Thymus (tissue), 11 donors: ENCODE results near the gene ARSG. TPM values are rescaled to one million over a fixed set of nuclear protein-coding genes. Genes with fewer than 3 reads are reported as not detected.
"Not testable (repeated sequence)": the region's sequence is repeated elsewhere in the genome, so short reads cannot be mapped to it uniquely, and the experiment has no call there.

ENCODE experiments used
- DNase-seq, 9 donors: peaks; one replicate each; pipeline ENCODE4 v3.0.0-alpha.2; 2013; ENCODE audit warnings: low spot score in 9 of 9, low read depth in 6 of 9, missing footprints in 1 of 9
- H3K27ac ChIP-seq, 2 donors: one replicate each; pipeline ENCODE4 v1.5.1; 2013; ENCODE audit warnings: control low read depth in 1 of 2, low read depth in 1 of 2, low read length in 1 of 2, mild to moderate bottlenecking in 1 of 2, moderate library complexity in 1 of 2
- H3K27me3 ChIP-seq, 2 donors: one replicate each; pipeline ENCODE4 v1.5.1; 2013; ENCODE audit warnings: low read length in 1 of 2; ENCODE audit not compliant: control insufficient read depth in 2 of 2, insufficient read depth in 1 of 2
- H3K36me3 ChIP-seq, 2 donors: one replicate each; pipeline ENCODE4 v1.5.1; 2013; ENCODE audit warnings: low read length in 1 of 2, mild to moderate bottlenecking in 1 of 2, moderate library complexity in 1 of 2; ENCODE audit not compliant: control insufficient read depth in 2 of 2, insufficient read depth in 2 of 2
- H3K4me1 ChIP-seq, 2 donors: one replicate each; pipeline ENCODE4 v1.5.1; 2013; ENCODE audit warnings: low read length in 2 of 2; ENCODE audit not compliant: control insufficient read depth in 2 of 2, insufficient read depth in 2 of 2
- H3K4me3 ChIP-seq, 2 donors: one replicate each; pipeline ENCODE4 v1.5.1; 2013; ENCODE audit warnings: low read length in 2 of 2, control low read depth in 1 of 2, mild to moderate bottlenecking in 1 of 2
- H3K9me3 ChIP-seq, 2 donors: one replicate each; pipeline ENCODE4 v1.5.1; 2013; ENCODE audit warnings: low read length in 1 of 2, mild to moderate bottlenecking in 1 of 2; ENCODE audit not compliant: control insufficient read depth in 2 of 2, insufficient read depth in 1 of 2
- WGBS: extraction: QIAGEN DNeasy Blood & Tissue Kit; methylation state at CpG from one replicate; pipeline ENCODE4 v1.1.7; 2013; 5-methylcytosine and 5-hydroxymethylcytosine counted together
- polyA plus RNA-seq: library from polyadenylated mRNA; stranded (reverse); fragments of 200-250 nt; gene quantifications from one replicate; pipeline ENCODE4 v1.2.3, GENCODE V29; 2013
- total RNA-seq: library from RNA; stranded (reverse); fragments of 120-200 nt; gene quantifications from one replicate; pipeline ENCODE4 v1.2.4, GENCODE V29; 2013
- donor health status: healthy.

ARSG gene
- total and polyA plus RNA-seq, 2 donors: 2.6 to 5.2 TPM

- not testable (repeated sequence) for H3K27ac ChIP-seq, H3K36me3 ChIP-seq, H3K4me3 ChIP-seq, H3K27me3 ChIP-seq, DNase-seq, H3K9me3 ChIP-seq, H3K4me1 ChIP-seq
- WGBS: 94% methylated on average over 1 of the region's 1 CpG
Observed at GRCh38 chr17:68407656-68408055, 116.4 kb downstream of the ARSG start.

DNA sequence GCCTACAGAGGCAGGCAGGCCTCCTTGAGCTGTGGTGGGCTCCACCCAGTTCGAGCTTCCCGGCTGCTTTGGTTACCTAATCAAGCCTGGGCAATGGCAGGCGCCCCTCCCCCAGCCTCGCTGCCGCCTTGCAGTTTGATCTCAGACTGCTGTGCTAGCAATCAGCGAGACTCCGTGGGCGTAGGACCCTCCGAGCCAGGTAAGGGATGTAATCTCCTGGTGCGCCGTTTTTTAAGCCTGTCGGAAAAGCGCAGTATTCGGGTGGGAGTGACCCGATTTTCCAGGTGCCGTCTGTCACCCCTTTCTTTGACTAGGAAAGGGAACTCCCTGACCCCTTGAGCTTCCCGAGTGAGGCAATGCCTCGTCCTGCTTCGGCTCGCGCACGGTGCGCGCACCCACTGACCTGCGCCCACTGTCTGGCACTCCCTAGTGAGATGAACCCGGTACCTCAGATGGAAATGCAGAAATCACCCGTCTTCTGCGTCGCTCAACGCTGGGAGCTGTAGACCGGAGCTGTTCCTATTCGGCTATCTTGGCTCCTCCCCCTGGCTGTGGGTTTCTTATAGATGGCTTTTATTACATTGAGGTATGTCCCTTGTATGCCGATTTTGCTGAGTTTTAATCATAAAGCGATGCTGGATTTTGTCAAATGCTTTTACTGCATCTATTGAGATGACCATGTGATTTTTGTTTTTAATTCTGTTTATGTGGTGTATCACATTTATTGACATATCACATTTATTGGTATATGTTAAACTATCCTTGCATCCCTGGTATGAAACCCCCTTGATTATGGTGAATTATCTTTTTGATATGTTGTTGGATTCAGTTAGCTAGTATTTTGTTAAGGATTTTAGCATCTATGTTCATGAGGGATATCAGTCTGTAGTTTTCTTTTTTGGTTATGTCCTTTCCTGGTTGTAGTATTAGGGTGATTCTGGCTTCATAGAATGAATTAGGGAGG, 122.6 kb downstream of the ARSG start:
- not testable (repeated sequence) for H3K9me3 ChIP-seq, H3K27me3 ChIP-seq, H3K36me3 ChIP-seq, H3K4me1 ChIP-seq
- Histone ChIP-seq H3K4me3 (peak overlapping the region; percentile 20 to 35), H3K27ac (peak overlapping the region; percentile 55 to 65)
- peak in 4 of 9 donors; percentile 48 to 80 (median 52) for DNase-seq
- 15% methylated on average over 34 of the region's 34 CpGs for WGBS

- peak overlapping the region in 1 of 2 donors; percentile 56 for H3K27ac ChIP-seq
Observed at GRCh38 chr17:68414901-68415300, 123.6 kb downstream of the ARSG start.

DNA sequence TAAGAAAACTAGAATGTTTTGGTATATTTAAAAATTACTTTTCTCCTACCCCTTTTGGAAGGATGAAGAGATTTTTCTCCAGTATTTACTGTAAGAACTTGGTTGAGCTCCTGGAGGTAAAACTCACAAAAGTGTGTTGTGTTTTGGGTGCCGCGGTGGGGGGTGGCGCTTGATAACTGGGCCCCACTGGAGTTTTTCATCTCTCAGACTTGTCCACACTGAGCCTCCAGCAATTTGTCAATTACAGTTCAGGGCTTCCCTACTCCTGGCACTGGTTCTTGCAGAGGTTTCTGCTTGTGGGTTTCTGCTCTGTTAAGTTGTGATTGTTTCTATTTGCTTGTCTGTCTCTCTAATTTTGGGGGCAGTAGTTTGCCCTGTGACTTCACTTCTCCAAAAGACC, 126.0 kb downstream of the ARSG start:
- no peak overlapping the region for H3K27ac ChIP-seq
- DNase-seq: no peak
- H3K36me3 ChIP-seq: peaks cover 0 to 4% of the 10 kb centered on the region in 2 donors
- no peak overlapping the region for H3K4me3 ChIP-seq
- no peaks in the 10 kb centered on the region for H3K9me3 ChIP-seq
- H3K4me1 ChIP-seq: no peaks in the 10 kb centered on the region
- no peaks in the 10 kb centered on the region for H3K27me3 ChIP-seq
- WGBS: 98% methylated on average over 3 of the region's 3 CpGs

More at GRCh38 chr17:68414901-68415300, 123.6 kb downstream of the ARSG start:
- not testable (repeated sequence) for H3K4me3 ChIP-seq, H3K27me3 ChIP-seq, H3K9me3 ChIP-seq, H3K36me3 ChIP-seq, H3K4me1 ChIP-seq
- peak in 1 of 9 donors; percentile 43 for DNase-seq

GRCh38 chr17:68418876-68419275, 127.6 kb downstream of the ARSG start:
- no peak for DNase-seq
- no peak overlapping the region for H3K27ac ChIP-seq
- H3K27me3 ChIP-seq: no peaks in the 10 kb centered on the region
- no peak overlapping the region for H3K4me3 ChIP-seq
- WGBS: 93% methylated on average over 4 of the region's 4 CpGs
- H3K4me1 ChIP-seq: no peaks in the 10 kb centered on the region
- H3K36me3 ChIP-seq: peaks cover 0 to 4% of the 10 kb centered on the region in 2 donors
- H3K9me3 ChIP-seq: no peaks in the 10 kb centered on the region

DNA sequence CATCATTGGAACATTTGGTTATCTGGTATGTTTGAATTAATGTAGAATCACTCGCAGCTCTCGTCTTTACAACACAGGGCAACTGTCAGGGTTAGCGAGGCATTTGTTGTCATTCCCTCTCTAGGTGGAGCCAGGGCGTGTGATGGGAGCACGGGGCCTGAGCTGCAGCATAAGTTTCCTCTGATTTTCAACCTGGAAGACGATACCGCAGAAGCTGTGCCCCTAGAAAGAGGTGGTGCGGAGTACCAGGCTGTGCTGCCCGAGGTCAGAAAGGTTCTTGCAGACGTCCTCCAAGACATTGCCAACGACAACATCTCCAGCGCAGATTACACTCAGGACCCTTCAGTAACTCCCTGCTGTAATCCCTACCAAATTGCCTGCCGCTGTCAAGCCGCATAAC, 128.8 kb downstream of the ARSG start:
- Histone ChIP-seq H3K27ac (no peak overlapping the region), H3K4me1 (no peaks in the 10 kb centered on the region), H3K36me3 (peaks cover 0 to 4% of the 10 kb centered on the region in 2 donors), H3K27me3 (no peaks in the 10 kb centered on the region), H3K9me3 (no peaks in the 10 kb centered on the region), H3K4me3 (no peak overlapping the region)
- WGBS: 97% methylated on average over 14 of the region's 14 CpGs
- DNase-seq: no peak

DNA sequence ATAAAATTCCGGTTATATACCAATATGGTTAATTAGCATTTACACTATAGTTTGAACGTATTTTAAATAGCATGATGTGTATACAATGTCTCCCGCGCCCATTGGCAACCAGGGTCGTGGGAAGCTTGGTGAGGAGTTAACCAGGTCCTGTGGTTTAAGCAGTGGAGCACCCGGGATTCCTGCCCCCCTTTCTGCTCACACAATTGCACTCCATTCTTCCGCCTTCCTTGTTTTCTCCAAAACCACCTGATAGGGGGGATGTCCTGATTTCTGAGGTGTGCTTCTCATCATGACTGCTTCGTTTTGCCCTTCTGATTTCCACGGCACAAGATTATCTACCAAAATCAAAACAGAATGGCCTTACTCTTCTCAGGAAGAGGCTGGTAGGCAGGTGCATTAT, 130.2 kb downstream of the ARSG start:
- no peak overlapping the region for H3K4me3 ChIP-seq
- H3K9me3 ChIP-seq: no peaks in the 10 kb centered on the region
- H3K36me3 ChIP-seq: peaks cover 0 to 4% of the 10 kb centered on the region in 2 donors
- H3K27ac ChIP-seq: no peak overlapping the region
- no peaks in the 10 kb centered on the region for H3K27me3 ChIP-seq
- no peak for DNase-seq
- WGBS: 89% methylated on average over 9 of the region's 9 CpGs
- no peaks in the 10 kb centered on the region for H3K4me1 ChIP-seq

DNA sequence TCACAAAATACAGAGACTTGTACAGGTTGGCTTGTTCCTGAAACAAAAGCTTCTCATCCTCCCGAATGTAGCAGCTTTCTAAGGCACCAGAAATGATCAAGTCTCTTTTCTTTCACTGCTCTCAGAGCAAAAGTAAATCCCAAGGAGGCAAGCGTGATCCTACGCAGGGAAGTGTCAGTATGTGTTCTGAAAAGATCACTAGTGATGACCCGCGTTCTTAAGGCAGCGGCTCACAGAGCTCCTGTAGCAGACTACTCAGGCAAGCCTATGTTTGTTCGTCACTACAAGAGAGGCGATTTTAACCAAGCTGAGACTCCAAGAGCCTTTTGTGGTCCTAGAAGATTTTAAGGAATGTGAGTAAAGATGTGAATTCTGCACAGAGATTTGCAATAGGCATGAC, 131.5 kb downstream of the ARSG start:
- Histone ChIP-seq H3K4me1 (no peaks in the 10 kb centered on the region), H3K27ac (peak overlapping the region in 1 of 2 donors; percentile 33), H3K36me3 (peaks cover 0 to 6% of the 10 kb centered on the region in 2 donors), H3K27me3 (no peaks in the 10 kb centered on the region), H3K4me3 (no peak overlapping the region), H3K9me3 (no peaks in the 10 kb centered on the region)
- DNase-seq: no peak
- 99% methylated on average over 8 of the region's 8 CpGs for WGBS

- no peaks in the 10 kb centered on the region for H3K4me1 ChIP-seq
- DNase-seq: no peak
- 96% methylated on average over 3 of the region's 3 CpGs for WGBS
- H3K36me3 ChIP-seq: peaks cover 0 to 6% of the 10 kb centered on the region in 2 donors
- H3K4me3 ChIP-seq: no peak overlapping the region
- no peak overlapping the region for H3K27ac ChIP-seq
- no peaks in the 10 kb centered on the region for H3K27me3 ChIP-seq
- H3K9me3 ChIP-seq: no peaks in the 10 kb centered on the region
Observed at GRCh38 chr17:68423251-68423650, 132.0 kb downstream of the ARSG start.
